ENCODE measurements around the gene RALGPS1.
A peak's percentile ranks its signal among the peaks of the same experiment; 100 is the strongest.

The RALGPS1 gene

DNA sequence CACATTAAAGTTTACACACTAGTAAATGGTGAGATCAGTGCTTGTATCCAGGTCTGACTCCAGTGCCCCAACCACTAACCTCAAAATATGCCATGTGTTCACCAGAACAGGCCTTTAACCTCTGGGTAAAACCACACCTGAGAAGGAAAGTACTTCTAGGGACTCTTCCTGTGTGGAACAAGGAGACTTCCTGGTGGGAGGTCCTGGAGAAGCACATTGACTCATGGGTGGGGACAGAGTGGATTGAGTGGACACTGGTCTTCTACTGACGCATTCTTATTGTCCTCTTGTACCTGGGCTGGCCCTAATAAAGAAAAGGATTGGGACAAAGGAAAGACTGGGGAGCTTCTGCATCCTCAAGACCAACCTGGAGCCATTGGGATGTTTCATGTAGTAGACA lies 164.4 kb downstream of the RALGPS1 start:
- DNase-seq (ENCODE audit: low read depth) = no peak

DNA sequence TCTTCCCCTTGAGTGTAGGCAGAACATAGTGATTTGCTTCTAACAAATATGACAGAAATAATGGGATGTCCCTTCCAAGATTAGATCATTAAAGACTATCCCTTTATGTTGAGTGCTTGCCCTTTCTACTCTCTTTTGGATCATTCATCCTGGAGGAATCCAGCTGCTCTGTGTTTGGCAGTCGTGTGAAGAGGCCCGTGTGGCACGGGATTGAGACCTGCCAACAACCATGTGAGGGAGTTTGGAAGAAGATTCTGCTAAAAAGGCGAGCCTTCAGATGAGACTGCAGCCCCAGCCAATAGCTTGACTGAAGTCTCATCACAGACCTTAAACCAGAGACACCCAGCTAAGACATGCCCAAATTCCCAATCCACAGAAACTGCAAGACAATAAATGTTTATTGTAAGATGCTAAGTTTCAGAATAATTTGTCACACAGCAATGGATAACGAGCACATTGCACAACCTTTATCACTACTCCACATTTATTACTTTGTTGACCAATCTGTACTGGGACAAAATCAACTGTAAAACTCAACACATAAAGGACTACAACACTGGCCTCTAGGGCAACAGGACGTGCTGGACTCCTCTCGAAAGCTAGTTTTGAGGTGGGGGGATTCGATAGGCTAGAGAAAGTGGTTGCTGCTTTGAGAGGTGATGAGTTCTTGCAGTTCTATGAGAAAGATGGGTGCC lies 165.0 kb downstream of the RALGPS1 start:
- DNase-seq (ENCODE audit: low read depth) = no peak

GRCh38 chr9:127081250-127082185 lies 166.9 kb downstream of the RALGPS1 start:
- no peak for DNase-seq (ENCODE audit: low read depth)

DNA sequence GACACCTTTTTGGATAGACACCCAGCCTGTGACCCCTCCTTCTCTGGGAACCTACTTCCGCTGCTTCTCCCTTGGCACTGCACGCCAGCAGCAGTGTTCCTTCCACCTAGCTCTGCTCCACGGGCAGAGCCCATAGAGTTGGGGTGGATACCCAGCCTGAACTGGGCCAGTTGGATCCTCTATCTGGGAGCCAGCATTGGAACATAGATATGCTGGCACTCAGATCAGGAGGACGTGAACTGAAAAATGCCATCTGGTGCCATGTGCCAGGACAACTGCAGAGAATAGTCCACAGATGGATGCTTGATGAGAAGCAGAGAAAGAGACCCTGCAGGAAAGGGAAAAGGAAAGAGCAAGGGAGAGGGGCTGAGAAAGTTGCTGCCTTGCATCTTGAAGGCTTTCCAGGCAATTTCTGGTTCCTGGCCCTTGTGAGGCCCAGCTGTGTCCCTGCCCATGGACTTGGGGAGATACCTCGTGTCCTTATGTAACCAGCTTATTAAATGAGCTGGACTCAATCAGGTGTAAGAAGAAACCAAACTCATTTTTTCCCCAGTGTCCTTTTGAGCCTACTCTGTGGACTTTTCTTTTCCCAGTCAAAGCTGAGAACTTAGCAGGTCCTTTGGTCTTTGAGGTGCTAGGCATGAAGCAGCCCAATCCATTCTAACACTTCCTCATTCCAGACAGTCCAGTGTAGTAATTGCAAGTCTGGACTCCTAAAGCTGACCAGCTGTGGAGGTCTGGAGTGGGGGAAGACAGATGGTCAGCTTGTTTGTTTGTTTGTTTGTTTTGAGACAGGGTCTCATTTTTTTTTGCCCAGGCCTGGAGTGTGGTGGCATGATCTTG lies 168.8 kb downstream of the RALGPS1 start:
- no peak for DNase-seq (ENCODE audit: low read depth)

GRCh38 chr9:127084076-127085039 lies 169.8 kb downstream of the RALGPS1 start:
- no peak for DNase-seq (ENCODE audit: low read depth)

DNA sequence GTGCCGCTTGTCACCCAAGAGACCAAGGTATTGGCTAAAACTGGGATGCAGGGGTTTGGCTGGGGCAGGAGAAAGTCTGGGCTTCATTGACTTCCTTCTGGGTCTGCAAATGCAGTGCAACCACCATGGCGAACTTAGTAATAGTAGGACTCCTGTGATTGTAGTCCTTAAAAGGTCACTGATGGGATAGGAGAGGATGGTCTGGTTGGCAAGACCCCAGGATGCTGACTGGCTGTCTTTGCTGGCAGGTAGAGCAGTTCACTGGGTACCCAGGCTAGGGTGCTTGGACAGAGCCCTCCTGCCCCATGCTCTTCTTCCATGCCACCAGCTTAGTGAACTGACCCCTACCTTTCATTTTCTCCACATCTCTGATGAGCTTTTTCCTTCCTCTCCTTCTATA lies 170.6 kb downstream of the RALGPS1 start:
- DNase-seq (ENCODE audit: low read depth) = no peak

GRCh38 chr9:127086771-127087170 lies 172.2 kb downstream of the RALGPS1 start:
- no peak for DNase-seq (ENCODE audit: low read depth)

GRCh38 chr9:127087411-127087810 lies 172.8 kb downstream of the RALGPS1 start:
- no peak for DNase-seq (ENCODE audit: low read depth)

- no peak for DNase-seq (ENCODE audit: low read depth)
Observed at GRCh38 chr9:127087836-127088235, 173.3 kb downstream of the RALGPS1 start.

DNA sequence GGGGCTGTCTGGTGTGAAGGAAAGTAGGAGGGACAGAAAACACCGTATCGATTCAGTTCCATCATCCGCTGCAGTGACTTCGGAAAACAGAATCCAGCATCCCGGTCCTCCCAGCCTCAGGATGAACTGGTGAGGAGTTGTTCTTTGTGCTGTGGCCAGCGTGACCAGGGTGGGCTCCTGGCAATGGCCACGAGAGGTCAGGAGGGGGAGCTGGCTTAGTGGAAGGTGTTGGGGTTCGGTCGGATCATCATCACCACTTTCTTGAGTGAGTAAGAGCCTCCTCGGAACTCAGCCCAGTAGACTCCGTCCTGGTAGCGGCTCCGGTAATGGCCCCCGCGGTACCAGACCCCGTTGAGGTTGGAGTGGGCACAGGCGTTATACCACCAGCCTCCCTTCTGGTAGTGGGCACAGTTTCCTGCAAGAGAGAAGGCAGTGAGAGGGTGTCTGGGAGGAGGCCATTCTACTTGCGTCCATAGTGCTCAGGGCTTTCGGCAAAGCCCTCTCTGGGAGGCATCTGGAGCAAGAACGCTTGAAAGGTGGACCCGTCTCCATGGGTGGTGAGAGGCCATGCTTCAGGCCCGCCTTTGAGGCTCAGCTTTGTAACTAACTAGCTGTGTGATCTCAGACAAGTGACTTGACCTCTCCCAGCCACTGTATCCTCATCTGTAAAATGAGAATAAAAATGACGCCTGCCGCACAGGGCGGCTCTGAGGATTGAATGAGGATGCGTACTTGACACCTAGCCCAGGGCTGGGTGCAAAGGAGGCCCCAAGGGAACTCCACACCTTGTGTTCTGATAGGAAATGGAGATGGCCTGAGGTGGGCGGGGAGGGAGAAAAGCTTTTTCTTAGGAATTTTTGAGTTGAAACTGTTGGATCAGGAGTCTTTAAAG lies 174.4 kb downstream of the RALGPS1 start:
- DNase-seq (ENCODE audit: low read depth) = no peak

- DNase-seq (ENCODE audit: low read depth) = no peak
Observed at GRCh38 chr9:127089631-127090081, 175.1 kb downstream of the RALGPS1 start.

DNA sequence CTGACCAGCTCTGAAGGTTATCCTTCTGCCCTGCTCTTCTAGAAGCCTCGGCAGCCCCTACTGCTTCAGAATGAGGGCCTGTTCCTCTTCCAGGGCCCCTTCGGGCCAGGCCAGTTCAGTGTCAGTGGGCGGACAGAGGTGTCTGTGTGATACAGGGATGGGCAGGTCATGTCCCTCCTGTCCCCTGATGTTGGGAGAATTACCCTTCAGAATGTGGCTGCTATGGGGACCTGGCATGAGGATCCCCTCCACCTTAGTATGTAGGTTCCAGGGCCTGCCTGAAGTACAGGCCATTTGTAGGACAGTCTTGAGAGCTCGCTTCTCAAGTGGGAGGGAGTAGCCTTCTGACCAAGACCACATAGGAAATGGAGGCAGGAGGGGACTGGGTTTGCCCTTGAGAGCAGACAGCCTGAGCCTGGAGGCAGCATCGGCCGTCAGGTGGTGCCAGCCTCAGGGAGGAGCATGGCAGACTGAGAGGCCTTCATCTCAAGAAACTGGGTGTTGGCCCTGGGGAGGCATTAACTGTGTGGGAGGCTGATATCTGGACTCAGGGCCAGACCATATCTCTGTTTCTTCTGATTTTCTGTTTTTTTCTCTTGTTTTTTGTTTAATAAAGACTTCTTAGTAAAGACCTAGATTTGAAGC lies 175.9 kb downstream of the RALGPS1 start:
- no peak for DNase-seq (ENCODE audit: low read depth)

- no peak for DNase-seq (ENCODE audit: low read depth)
Observed at GRCh38 chr9:127091526-127091925, 176.9 kb downstream of the RALGPS1 start.

DNA sequence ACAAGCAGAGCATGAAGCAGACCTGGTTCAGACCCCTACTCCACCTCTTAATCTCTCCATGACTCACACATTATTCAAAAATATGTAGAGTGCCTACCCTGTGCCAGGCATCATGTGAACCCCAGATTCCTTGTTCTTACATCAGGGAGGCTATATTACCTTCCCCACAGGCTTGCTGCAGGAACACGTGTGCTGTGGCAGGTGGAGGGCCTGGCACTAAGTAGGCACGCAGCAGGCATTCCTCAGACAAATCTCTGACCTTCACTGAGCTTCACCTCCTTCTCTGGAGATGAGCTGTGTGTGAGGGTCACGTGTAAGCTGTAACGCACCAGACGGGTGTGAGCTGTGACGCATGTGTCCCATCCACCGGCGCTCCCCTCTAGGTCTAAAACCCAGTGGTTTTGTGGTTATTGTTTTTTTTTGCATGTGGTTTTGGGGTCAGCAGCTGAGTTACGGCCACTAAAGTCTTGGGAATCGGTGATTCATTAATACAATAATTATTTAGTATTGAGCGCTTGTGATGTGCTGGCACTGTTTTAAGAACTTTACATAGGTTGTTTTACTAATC lies 177.5 kb downstream of the RALGPS1 start:
- peak; percentile 32 for DNase-seq (ENCODE audit: low read depth)

DNA sequence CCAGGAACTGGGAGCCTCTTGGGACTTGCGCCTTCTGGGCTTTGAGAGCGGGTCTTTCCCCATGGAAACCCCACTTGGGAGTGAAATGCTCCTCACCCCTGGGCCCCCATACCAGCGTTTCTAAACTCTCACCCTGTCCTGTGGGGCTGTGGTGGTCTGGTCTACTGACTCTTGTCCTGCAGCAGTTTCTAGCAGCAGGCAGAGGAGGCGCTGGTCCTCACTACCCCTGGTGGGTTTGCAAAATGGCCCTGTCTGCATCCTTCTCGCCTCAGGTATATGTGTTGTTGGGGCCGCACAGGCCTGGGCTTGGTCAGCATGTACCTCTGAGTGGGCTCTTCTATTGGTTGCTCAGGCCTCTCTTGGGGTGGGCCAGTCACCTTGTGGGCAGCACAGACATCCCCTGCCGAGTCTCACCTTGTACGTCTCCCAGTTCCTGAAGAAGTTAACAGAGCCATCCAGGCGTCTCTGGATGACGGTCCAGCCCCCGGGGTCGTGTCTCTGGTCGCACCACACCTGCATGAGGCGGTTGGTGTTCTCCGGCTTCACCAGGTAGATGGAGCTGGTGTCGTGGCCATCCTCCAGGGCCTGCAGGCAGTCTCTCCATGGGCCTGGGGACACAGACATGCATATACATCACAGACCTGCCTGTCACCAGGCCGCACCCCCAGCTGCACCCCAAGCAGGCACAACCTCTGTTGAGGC lies 178.9 kb downstream of the RALGPS1 start:
- DNase-seq (ENCODE audit: low read depth) = no peak

DNA sequence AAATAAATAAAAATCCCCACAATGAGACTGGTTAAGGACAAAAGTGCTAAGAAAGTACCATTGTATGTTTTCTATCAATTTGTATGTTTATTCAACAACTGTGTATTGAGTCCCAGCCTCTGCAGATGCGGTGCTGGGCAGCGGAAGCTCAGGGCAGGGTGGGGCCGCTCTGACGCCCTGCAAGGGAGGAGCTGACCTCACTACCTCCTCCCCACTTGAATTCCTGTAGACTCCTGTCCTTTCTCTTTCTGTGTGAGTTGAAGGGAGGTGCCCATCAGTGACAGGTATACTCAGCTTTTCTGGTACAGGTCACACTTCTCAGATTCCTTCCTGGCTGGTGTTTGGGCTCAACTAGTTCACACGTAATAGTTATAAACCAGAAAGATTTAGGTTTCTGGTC lies 180.8 kb downstream of the RALGPS1 start:
- DNase-seq (ENCODE audit: low read depth) = no peak

DNA sequence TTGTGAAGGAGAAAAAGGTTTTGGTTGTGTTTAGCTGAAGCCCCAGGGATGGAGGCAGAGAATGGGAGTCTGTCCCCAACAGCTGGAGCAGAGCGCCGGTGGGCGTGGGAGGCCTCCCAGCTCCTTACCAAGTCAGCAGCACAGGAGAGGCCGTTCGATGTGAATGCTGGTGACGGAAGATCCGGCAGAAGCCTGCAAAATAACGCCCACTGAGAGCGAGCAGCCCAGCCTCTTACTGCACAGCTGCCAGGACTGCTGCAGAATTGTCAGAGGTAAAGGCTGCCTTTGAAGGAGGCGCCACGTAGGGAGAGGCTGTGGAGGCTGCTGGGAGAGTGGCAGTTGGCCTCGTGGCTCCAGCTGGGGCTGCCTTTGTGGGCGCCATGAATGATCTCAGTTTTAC lies 181.6 kb downstream of the RALGPS1 start:
- no peak for DNase-seq (ENCODE audit: low read depth)

DNA sequence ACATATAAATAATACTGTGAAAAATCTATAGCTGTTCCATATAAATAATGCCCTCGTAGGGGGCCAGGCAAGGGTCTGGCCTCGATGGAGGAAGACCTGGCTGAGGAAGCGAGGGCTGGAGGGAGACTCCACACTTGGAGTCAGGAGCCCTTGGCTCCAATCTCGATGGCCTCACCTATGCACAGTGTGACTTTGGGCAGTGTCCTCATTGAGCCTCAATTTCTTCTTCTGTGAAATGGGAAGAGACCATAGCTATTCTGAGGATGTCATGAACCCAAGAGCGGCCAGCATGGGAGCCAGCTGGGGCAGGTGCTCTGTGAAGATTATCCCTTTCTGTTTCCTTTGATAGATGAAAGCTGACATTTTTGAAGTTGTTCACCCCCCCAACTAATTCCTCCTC lies 183.1 kb downstream of the RALGPS1 start:
- DNase-seq (ENCODE audit: low read depth) = no peak

Data from amniotic epithelial cell (primary cell).